Mesothelial cell of epicardium (in vitro differentiated cells): ENCODE measurements around the gene GFOD2. TPM values are rescaled to one million over a fixed set of nuclear protein-coding genes. Genes with fewer than 3 reads are reported as not detected.

Source experiments
- DNase-seq, 2 experiments: peaks; one replicate each; pipeline ENCODE4 v3.0.0; 2021; ENCODE audit warnings: low spot score in 2 of 2; ENCODE audit not compliant: unreplicated experiment in 2 of 2
- H3K27ac Mint-ChIP-seq: 2 replicates; pipeline ENCODE4 v1.8.0; 2021; ENCODE audit warnings: mixed read lengths
- H3K27me3 Mint-ChIP-seq: 2 replicates; pipeline ENCODE4 v1.8.0; 2021; ENCODE audit warnings: low read depth, mixed read lengths
- H3K36me3 Mint-ChIP-seq: 2 replicates; pipeline ENCODE4 v1.8.0; 2021; ENCODE audit warnings: mixed read lengths
- H3K4me1 Mint-ChIP-seq: 2 replicates; pipeline ENCODE4 v1.8.0; 2021; ENCODE audit warnings: mixed read lengths
- H3K4me3 Mint-ChIP-seq: 2 replicates; pipeline ENCODE4 v1.8.0; 2021; ENCODE audit warnings: mild to moderate bottlenecking, moderate library complexity, mixed read lengths
- H3K9me3 Mint-ChIP-seq: 2 replicates; pipeline ENCODE4 v1.8.0; 2021; ENCODE audit warnings: mixed read lengths
- CTCF ChIP-seq: fragments of 200-600 bp; sonication (generic); IDR thresholded peaks from one replicate; pipeline ENCODE4 v1.5.0; 2021; ENCODE audit warnings: antibody characterized with exemption; ENCODE audit not compliant: unreplicated experiment
- total RNA-seq: library from RNA; stranded (reverse); gene quantifications from 3 replicates; pipeline ENCODE4 v1.2.1, GENCODE V29; 2021

The GFOD2 gene
- total RNA-seq, 1 donor from 2014 or later = 27.0 TPM

GRCh38 chr16:67652578-67653127 lies 66.5 kb downstream of the GFOD2 start:
- no peaks in the 10 kb centered on the region for H3K9me3 Mint-ChIP-seq
- H3K27ac Mint-ChIP-seq = no peak overlapping the region
- no peak for TF ChIP-seq CTCF
- DNase-seq = peak in 1 of 2 experiments; percentile 55
- peaks cover 4% of the 10 kb centered on the region for H3K4me1 Mint-ChIP-seq
- H3K36me3 Mint-ChIP-seq = no peaks in the 10 kb centered on the region
- peak overlapping the region; percentile 67 for H3K4me3 Mint-ChIP-seq
- peaks cover 50% of the 10 kb centered on the region for H3K27me3 Mint-ChIP-seq

- H3K27me3 Mint-ChIP-seq = peaks cover 52% of the 10 kb centered on the region
These were observed 67.3 kb downstream of the GFOD2 start for GRCh38 chr16:67651847-67652246.

GRCh38 chr16:67651039-67651438 lies 68.1 kb downstream of the GFOD2 start:
- Mint-ChIP-seq H3K9me3 (no peaks in the 10 kb centered on the region), H3K4me3 (no peak overlapping the region), H3K36me3 (no peaks in the 10 kb centered on the region), H3K27me3 (peaks cover 56% of the 10 kb centered on the region), H3K27ac (no peak overlapping the region), H3K4me1 (peaks cover 4% of the 10 kb centered on the region)
- TF ChIP-seq CTCF = no peak
- DNase-seq = no peak

More at GRCh38 chr16:67651847-67652246, 67.3 kb downstream of the GFOD2 start:
- peak overlapping the region; percentile 67 for H3K4me3 Mint-ChIP-seq
- H3K27ac Mint-ChIP-seq = no peak overlapping the region
- H3K36me3 Mint-ChIP-seq = no peaks in the 10 kb centered on the region
- DNase-seq = no peak
- no peak for TF ChIP-seq CTCF
- no peaks in the 10 kb centered on the region for H3K9me3 Mint-ChIP-seq
- H3K4me1 Mint-ChIP-seq = peaks cover 4% of the 10 kb centered on the region

- no peaks in the 10 kb centered on the region for H3K9me3 Mint-ChIP-seq
- H3K36me3 Mint-ChIP-seq = no peaks in the 10 kb centered on the region
- peaks cover 4% of the 10 kb centered on the region for H3K4me1 Mint-ChIP-seq
- no peak for TF ChIP-seq CTCF
- H3K4me3 Mint-ChIP-seq = no peak overlapping the region
- H3K27ac Mint-ChIP-seq = no peak overlapping the region
- no peak for DNase-seq
- peaks cover 58% of the 10 kb centered on the region for H3K27me3 Mint-ChIP-seq
These were observed 69.1 kb downstream of the GFOD2 start for GRCh38 chr16:67650023-67650422.

- Mint-ChIP-seq H3K4me1 (peaks cover 4% of the 10 kb centered on the region), H3K4me3 (no peak overlapping the region), H3K27me3 (peaks cover 55% of the 10 kb centered on the region), H3K27ac (no peak overlapping the region), H3K36me3 (no peaks in the 10 kb centered on the region), H3K9me3 (no peaks in the 10 kb centered on the region)
- no peak for DNase-seq
- no peak for TF ChIP-seq CTCF
These were observed 69.6 kb downstream of the GFOD2 start for GRCh38 chr16:67649494-67649931.
